Keratinocyte (primary cell): Measurements from ENCODE around the gene PCDHB1.
"Not testable (repeated sequence)": the region's sequence is repeated elsewhere in the genome, so short reads cannot be mapped to it uniquely, and the experiment has no call there.

ENCODE experiments used
- EZH2 ChIP-seq: IDR thresholded peaks from one replicate; pipeline ENCODE4 v1.6.1; 2012; ENCODE audit warnings: inconsistent platforms, mild to moderate bottlenecking, low read length, moderate library complexity
- TF ChIP-seq, protein P1 (sequence below), 3 experiments: IDR thresholded peaks in 1 of 3; conservative IDR thresholded peaks in 1 of 3; optimal IDR thresholded peaks in 1 of 3; 2 replicates in 2 of 3; 3 replicates in 1 of 3; pipeline versions ENCODE3 to v1.5.1; 2011; ENCODE audit warnings: low read length in 3 of 3, mild to moderate bottlenecking in 3 of 3, moderate library complexity in 2 of 3, control low read depth in 1 of 3, inconsistent platforms in 1 of 3; ENCODE audit not compliant: insufficient read depth in 2 of 3; ENCODE audit errors: extremely low read depth in 1 of 3

DNA sequence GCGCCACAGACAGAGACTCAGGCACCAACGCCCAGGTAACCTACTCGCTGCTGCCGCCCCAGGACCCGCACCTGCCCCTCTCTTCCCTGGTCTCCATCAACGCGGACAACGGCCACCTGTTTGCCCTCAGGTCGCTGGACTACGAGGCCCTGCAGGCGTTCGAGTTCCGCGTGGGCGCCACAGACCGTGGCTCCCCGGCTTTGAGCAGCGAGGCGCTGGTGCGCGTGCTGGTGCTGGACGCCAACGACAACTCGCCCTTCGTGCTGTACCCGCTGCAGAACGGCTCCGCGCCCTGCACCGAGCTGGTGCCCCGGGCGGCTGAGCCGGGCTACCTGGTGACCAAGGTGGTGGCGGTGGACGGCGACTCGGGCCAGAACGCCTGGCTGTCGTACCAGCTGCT is 50.9 kb downstream of the PCDHB1 start:
- TF ChIP-seq, protein P1, sequence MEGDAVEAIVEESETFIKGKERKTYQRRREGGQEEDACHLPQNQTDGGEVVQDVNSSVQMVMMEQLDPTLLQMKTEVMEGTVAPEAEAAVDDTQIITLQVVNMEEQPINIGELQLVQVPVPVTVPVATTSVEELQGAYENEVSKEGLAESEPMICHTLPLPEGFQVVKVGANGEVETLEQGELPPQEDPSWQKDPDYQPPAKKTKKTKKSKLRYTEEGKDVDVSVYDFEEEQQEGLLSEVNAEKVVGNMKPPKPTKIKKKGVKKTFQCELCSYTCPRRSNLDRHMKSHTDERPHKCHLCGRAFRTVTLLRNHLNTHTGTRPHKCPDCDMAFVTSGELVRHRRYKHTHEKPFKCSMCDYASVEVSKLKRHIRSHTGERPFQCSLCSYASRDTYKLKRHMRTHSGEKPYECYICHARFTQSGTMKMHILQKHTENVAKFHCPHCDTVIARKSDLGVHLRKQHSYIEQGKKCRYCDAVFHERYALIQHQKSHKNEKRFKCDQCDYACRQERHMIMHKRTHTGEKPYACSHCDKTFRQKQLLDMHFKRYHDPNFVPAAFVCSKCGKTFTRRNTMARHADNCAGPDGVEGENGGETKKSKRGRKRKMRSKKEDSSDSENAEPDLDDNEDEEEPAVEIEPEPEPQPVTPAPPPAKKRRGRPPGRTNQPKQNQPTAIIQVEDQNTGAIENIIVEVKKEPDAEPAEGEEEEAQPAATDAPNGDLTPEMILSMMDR (optimal IDR thresholded peaks at IDR 0.05 in 1 of 3, IDR thresholded peaks at IDR 0.05 in 1 of 3, conservative IDR thresholded peaks at IDR 0.05 in 1 of 3; ENCODE audit: extremely low read depth in 1 of 3, insufficient read depth in 2 of 3, low read length in 3 of 3): not testable (repeated sequence)
- not testable (repeated sequence) for TF ChIP-seq EZH2
